GM23338 (cell line): ENCODE data around the gene TRIM52. TPM values are rescaled to one million over a fixed set of nuclear protein-coding genes. Genes with fewer than 3 reads are reported as not detected.

Source experiments
- ATAC-seq: fragments of 200-7000 bp; cut with Tn5 transposase; 3 replicates; pipeline ENCODE4 v1.9.1; 2020
- DNase-seq: peaks from one replicate; pipeline ENCODE4 v3.0.0-alpha.2; 2015; ENCODE audit warnings: low spot score
- H2AFZ ChIP-seq: fragments of 200-600 bp; sonication (generic); 2 replicates; pipeline ENCODE4 v1.8.0; 2016; ENCODE audit warnings: antibody characterized with exemption, mild to moderate bottlenecking, moderate library complexity
- H3F3A ChIP-seq: fragments of 200-600 bp; sonication (generic); replicated peaks from 2 replicates; pipeline ENCODE4 v1.8.0; 2017; ENCODE audit warnings: antibody characterized with exemption, mixed run types, low read depth
- H3K27ac ChIP-seq: fragments of 200-600 bp; sonication (generic); 2 replicates; pipeline ENCODE4 v1.6.1; 2016; ENCODE audit warnings: low read depth
- H3K27me3 ChIP-seq: fragments of 200-600 bp; sonication (generic); 2 replicates; pipeline ENCODE4 v1.8.0; 2016; ENCODE audit warnings: mild to moderate bottlenecking, mixed run types, moderate library complexity; ENCODE audit not compliant: insufficient read depth
- H3K36me3 ChIP-seq: fragments of 200-600 bp; sonication (generic); 2 replicates; pipeline ENCODE4 v1.8.0; 2016; ENCODE audit warnings: mild to moderate bottlenecking; ENCODE audit not compliant: insufficient read depth
- H3K4me1 ChIP-seq: fragments of 200-600 bp; sonication (generic); 2 replicates; pipeline ENCODE4 v1.8.0; 2016; ENCODE audit warnings: mild to moderate bottlenecking, moderate library complexity; ENCODE audit not compliant: insufficient read depth
- H3K4me2 ChIP-seq: fragments of 200-600 bp; sonication (generic); 2 replicates; pipeline ENCODE4 v1.7.1; 2017; ENCODE audit warnings: mixed run types
- H3K4me3 ChIP-seq: fragments of 200-600 bp; sonication (generic); 2 replicates; pipeline ENCODE4 v1.6.1; 2016; ENCODE audit warnings: mixed run types
- H3K79me2 ChIP-seq: fragments of 200-600 bp; sonication (generic); replicated peaks from 2 replicates; pipeline ENCODE4 v1.8.0; 2017; ENCODE audit warnings: mild to moderate bottlenecking; ENCODE audit not compliant: insufficient read depth
- H3K9me2 ChIP-seq: fragments of 200-600 bp; sonication (generic); 2 replicates; pipeline ENCODE4 v1.8.0; 2017; ENCODE audit not compliant: insufficient read depth
- H4K20me1 ChIP-seq: fragments of 200-600 bp; sonication (generic); replicated peaks from 2 replicates; pipeline ENCODE4 v1.8.0; 2017; ENCODE audit warnings: mild to moderate bottlenecking; ENCODE audit not compliant: insufficient read depth
- H3K27ac Mint-ChIP-seq: 2 replicates; pipeline ENCODE4 v1.8.0; 2020; ENCODE audit warnings: inconsistent platforms, mild to moderate bottlenecking, moderate library complexity, mixed read lengths
- H3K27me3 Mint-ChIP-seq: 3 replicates; pipeline ENCODE4 v1.8.0; 2022; ENCODE audit warnings: low read depth, mild to moderate bottlenecking, moderate library complexity, mixed read lengths, inconsistent platforms; ENCODE audit not compliant: insufficient read depth, poor library complexity
- H3K36me3 Mint-ChIP-seq: 3 replicates; pipeline ENCODE4 v1.8.0; 2021; ENCODE audit warnings: low read depth, mild to moderate bottlenecking, inconsistent platforms, moderate library complexity, mixed read lengths
- H3K4me1 Mint-ChIP-seq: 3 replicates; pipeline ENCODE4 v1.8.0; 2020; ENCODE audit warnings: mild to moderate bottlenecking, inconsistent platforms, mixed read lengths
- H3K4me3 Mint-ChIP-seq: 3 replicates; pipeline ENCODE4 v1.8.0; 2021; ENCODE audit warnings: moderate library complexity, mild to moderate bottlenecking, inconsistent platforms, mixed read lengths
- H3K9me3 Mint-ChIP-seq: 3 replicates; pipeline ENCODE4 v1.8.0; 2020; ENCODE audit warnings: moderate library complexity, mild to moderate bottlenecking, inconsistent platforms, mixed read lengths
- CREB1 ChIP-seq: fragments of 250-450 bp; sonication (Bioruptor Pico); IDR thresholded peaks from 2 replicates; pipeline ENCODE4 v1.5.0; 2020; ENCODE audit warnings: low read depth, mild to moderate bottlenecking, moderate library complexity
- CTCF ChIP-seq, 2 experiments: fragments of 200-600 bp in 1 of 2; sonication (generic) in 1 of 2; conservative IDR thresholded peaks; 2 replicates each; pipeline versions ENCODE4 v1.5.1 to v1.6.1; 2016 to 2017; ENCODE audit warnings: antibody characterized with exemption in 2 of 2, low read depth in 2 of 2, mild to moderate bottlenecking in 2 of 2, moderate library complexity in 1 of 2
- EZH2 ChIP-seq: fragments of 200-600 bp; sonication (generic); IDR thresholded peaks from one replicate; pipeline ENCODE4 v1.8.0; 2017; ENCODE audit warnings: antibody characterized with exemption, mild to moderate bottlenecking, low read depth; ENCODE audit not compliant: unreplicated experiment
- NANOG ChIP-seq: IDR thresholded peaks from 2 replicates; pipeline ENCODE4 v1.6.1; 2016; ENCODE audit warnings: antibody characterized with exemption, borderline replicate concordance
- STAT1 ChIP-seq: IDR thresholded peaks from one replicate; pipeline ENCODE4 v1.6.1; 2016; ENCODE audit warnings: antibody characterized with exemption; ENCODE audit not compliant: unreplicated experiment
- ZNF114 ChIP-seq: fragments of 250-450 bp; sonication (Bioruptor Pico); IDR thresholded peaks from 2 replicates; pipeline ENCODE4 v1.5.0; 2020; ENCODE audit warnings: mild to moderate bottlenecking, moderate library complexity
- ZNF331 ChIP-seq: fragments of 250-450 bp; sonication (Bioruptor Pico); IDR thresholded peaks from 2 replicates; pipeline ENCODE4 v1.5.0; 2020; ENCODE audit warnings: low read depth, mild to moderate bottlenecking, moderate library complexity
- polyA plus RNA-seq: library from polyadenylated mRNA; unstranded; fragments of >200 nt; fragmentation: Nextera tagmentation; extraction: Ambion mirVana; gene quantifications from 2 replicates; pipeline ENCODE4 v1.2.1, GENCODE V29; 2016
- total RNA-seq: library from RNA; depleted of rRNA; stranded (reverse); fragments of >200 nt; shearing (Covaris generic); gene quantifications from 2 replicates; pipeline ENCODE4 v1.2.3, GENCODE V29; 2014
- TF ChIP-seq, protein P1 (sequence below): IDR thresholded peaks from 2 replicates; pipeline ENCODE4 v1.6.1; 2016; ENCODE audit warnings: antibody characterized with exemption
- TF ChIP-seq, protein P2 (sequence below): IDR thresholded peaks from one replicate; pipeline ENCODE4 v1.6.1; 2018; ENCODE audit warnings: antibody characterized with exemption; ENCODE audit not compliant: unreplicated experiment
- TF ChIP-seq, protein P3 (sequence below): fragments of 250-450 bp; sonication (Bioruptor Pico); IDR thresholded peaks from 2 replicates; pipeline ENCODE4 v1.5.0; 2020; ENCODE audit warnings: mild to moderate bottlenecking, moderate library complexity

The TRIM52 gene
- total and polyA plus RNA-seq, 2 experiments from 2014 or later: 6.2 to 8.1 TPM

- H3K79me2 ChIP-seq: peaks cover 85% of the 10 kb centered on the region
- H3K36me3 Mint-ChIP-seq: peaks cover 70% of the 10 kb centered on the region
- H3F3A ChIP-seq: peaks cover 41% of the 10 kb centered on the region
- no peak for DNase-seq
- peak overlapping the region; percentile 90 for H3K4me3 Mint-ChIP-seq
- H3K9me2 ChIP-seq: no peaks in the 10 kb centered on the region
- peaks cover 10% of the 10 kb centered on the region; the same call in 2 of the 3 replicates for H3K9me3 Mint-ChIP-seq
- peaks cover 42% of the 10 kb centered on the region for H3K27me3 Mint-ChIP-seq
- peaks cover 45% of the 10 kb centered on the region for H3K4me1 Mint-ChIP-seq
- H3K27me3 ChIP-seq: no peaks in the 10 kb centered on the region
- peaks cover 29% of the 10 kb centered on the region for H3K36me3 ChIP-seq
- peak overlapping the region; percentile 100 for H3K4me3 ChIP-seq
- peak overlapping the region; percentile 88 for H3K27ac Mint-ChIP-seq
- peaks cover 52% of the 10 kb centered on the region for H4K20me1 ChIP-seq
- H3K4me1 ChIP-seq: peaks cover 44% of the 10 kb centered on the region
- ATAC-seq: peak; percentile 3
- peak overlapping the region; percentile 96 for H3K4me2 ChIP-seq
- peak overlapping the region; percentile 99; the same call in 1 of the 2 replicates for H3K27ac ChIP-seq
- H2AFZ ChIP-seq: peak overlapping the region; percentile 89
- TF ChIP-seq, protein P1, sequence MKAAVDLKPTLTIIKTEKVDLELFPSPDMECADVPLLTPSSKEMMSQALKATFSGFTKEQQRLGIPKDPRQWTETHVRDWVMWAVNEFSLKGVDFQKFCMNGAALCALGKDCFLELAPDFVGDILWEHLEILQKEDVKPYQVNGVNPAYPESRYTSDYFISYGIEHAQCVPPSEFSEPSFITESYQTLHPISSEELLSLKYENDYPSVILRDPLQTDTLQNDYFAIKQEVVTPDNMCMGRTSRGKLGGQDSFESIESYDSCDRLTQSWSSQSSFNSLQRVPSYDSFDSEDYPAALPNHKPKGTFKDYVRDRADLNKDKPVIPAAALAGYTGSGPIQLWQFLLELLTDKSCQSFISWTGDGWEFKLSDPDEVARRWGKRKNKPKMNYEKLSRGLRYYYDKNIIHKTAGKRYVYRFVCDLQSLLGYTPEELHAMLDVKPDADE: no peak
- TF ChIP-seq ZNF331 (CRISPR knock-in tag) (no peak), STAT1 (no peak), CTCF (conservative IDR thresholded peaks at IDR 0.05; ENCODE audit: low read depth in 2 of 2) (no peak), ZNF114 (CRISPR knock-in tag) (no peak), EZH2 (no peak), CREB1 (CRISPR knock-in tag) (no peak), NANOG (no peak)
- TF ChIP-seq, protein P2, sequence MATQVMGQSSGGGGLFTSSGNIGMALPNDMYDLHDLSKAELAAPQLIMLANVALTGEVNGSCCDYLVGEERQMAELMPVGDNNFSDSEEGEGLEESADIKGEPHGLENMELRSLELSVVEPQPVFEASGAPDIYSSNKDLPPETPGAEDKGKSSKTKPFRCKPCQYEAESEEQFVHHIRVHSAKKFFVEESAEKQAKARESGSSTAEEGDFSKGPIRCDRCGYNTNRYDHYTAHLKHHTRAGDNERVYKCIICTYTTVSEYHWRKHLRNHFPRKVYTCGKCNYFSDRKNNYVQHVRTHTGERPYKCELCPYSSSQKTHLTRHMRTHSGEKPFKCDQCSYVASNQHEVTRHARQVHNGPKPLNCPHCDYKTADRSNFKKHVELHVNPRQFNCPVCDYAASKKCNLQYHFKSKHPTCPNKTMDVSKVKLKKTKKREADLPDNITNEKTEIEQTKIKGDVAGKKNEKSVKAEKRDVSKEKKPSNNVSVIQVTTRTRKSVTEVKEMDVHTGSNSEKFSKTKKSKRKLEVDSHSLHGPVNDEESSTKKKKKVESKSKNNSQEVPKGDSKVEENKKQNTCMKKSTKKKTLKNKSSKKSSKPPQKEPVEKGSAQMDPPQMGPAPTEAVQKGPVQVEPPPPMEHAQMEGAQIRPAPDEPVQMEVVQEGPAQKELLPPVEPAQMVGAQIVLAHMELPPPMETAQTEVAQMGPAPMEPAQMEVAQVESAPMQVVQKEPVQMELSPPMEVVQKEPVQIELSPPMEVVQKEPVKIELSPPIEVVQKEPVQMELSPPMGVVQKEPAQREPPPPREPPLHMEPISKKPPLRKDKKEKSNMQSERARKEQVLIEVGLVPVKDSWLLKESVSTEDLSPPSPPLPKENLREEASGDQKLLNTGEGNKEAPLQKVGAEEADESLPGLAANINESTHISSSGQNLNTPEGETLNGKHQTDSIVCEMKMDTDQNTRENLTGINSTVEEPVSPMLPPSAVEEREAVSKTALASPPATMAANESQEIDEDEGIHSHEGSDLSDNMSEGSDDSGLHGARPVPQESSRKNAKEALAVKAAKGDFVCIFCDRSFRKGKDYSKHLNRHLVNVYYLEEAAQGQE: no peak
- TF ChIP-seq, protein P3, sequence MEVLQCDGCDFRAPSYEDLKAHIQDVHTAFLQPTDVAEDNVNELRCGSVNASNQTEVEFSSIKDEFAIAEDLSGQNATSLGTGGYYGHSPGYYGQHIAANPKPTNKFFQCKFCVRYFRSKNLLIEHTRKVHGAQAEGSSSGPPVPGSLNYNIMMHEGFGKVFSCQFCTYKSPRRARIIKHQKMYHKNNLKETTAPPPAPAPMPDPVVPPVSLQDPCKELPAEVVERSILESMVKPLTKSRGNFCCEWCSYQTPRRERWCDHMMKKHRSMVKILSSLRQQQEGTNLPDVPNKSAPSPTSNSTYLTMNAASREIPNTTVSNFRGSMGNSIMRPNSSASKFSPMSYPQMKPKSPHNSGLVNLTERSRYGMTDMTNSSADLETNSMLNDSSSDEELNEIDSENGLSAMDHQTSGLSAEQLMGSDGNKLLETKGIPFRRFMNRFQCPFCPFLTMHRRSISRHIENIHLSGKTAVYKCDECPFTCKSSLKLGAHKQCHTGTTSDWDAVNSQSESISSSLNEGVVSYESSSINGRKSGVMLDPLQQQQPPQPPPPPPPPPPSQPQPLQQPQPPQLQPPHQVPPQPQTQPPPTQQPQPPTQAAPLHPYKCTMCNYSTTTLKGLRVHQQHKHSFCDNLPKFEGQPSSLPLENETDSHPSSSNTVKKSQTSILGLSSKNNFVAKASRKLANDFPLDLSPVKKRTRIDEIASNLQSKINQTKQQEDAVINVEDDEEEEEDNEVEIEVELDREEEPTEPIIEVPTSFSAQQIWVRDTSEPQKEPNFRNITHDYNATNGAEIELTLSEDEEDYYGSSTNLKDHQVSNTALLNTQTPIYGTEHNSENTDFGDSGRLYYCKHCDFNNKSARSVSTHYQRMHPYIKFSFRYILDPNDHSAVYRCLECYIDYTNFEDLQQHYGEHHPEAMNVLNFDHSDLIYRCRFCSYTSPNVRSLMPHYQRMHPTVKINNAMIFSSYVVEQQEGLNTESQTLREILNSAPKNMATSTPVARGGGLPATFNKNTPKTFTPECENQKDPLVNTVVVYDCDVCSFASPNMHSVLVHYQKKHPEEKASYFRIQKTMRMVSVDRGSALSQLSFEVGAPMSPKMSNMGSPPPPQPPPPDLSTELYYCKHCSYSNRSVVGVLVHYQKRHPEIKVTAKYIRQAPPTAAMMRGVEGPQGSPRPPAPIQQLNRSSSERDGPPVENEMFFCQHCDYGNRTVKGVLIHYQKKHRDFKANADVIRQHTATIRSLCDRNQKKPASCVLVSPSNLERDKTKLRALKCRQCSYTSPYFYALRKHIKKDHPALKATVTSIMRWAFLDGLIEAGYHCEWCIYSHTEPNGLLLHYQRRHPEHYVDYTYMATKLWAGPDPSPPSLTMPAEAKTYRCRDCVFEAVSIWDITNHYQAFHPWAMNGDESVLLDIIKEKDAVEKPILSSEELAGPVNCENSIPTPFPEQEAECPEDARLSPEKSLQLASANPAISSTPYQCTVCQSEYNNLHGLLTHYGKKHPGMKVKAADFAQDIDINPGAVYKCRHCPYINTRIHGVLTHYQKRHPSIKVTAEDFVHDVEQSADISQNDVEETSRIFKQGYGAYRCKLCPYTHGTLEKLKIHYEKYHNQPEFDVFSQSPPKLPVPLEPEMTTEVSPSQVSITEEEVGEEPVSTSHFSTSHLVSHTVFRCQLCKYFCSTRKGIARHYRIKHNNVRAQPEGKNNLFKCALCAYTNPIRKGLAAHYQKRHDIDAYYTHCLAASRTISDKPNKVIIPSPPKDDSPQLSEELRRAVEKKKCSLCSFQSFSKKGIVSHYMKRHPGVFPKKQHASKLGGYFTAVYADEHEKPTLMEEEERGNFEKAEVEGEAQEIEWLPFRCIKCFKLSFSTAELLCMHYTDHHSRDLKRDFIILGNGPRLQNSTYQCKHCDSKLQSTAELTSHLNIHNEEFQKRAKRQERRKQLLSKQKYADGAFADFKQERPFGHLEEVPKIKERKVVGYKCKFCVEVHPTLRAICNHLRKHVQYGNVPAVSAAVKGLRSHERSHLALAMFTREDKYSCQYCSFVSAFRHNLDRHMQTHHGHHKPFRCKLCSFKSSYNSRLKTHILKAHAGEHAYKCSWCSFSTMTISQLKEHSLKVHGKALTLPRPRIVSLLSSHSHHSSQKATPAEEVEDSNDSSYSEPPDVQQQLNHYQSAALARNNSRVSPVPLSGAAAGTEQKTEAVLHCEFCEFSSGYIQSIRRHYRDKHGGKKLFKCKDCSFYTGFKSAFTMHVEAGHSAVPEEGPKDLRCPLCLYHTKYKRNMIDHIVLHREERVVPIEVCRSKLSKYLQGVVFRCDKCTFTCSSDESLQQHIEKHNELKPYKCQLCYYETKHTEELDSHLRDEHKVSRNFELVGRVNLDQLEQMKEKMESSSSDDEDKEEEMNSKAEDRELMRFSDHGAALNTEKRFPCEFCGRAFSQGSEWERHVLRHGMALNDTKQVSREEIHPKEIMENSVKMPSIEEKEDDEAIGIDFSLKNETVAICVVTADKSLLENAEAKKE (CRISPR knock-in tag): no peak
Observed at GRCh38 chr5:181245427-181246275, 15.3 kb downstream of the TRIM52 start.
